Thyroid gland (tissue), 4 donors: ENCODE data around the gene ORAI1. TPM values are rescaled to one million over a fixed set of nuclear protein-coding genes. Genes with fewer than 3 reads are reported as not detected.
A peak's percentile ranks its signal among the peaks of the same experiment; 100 is the strongest.

Experiments
- DNase-seq, 2 donors: peaks; one replicate each; pipeline ENCODE4 v3.0.0-alpha.2; 2019
- H3K27ac ChIP-seq, 3 donors: fragments of 200-600 bp; sonication (generic); 1 replicate in 2 of 3; 2 replicates in 1 of 3; pipeline ENCODE4 v1.5.1; 2016 to 2019; ENCODE audit warnings: mild to moderate bottlenecking in 1 of 3, moderate library complexity in 1 of 3
- H3K27me3 ChIP-seq: fragments of 200-600 bp; sonication (generic); one replicate; pipeline ENCODE4 v1.5.1; 2019
- H3K36me3 ChIP-seq, 2 donors: fragments of 200-600 bp; sonication (generic); one replicate each; pipeline ENCODE4 v1.5.1; 2016 to 2019
- H3K4me1 ChIP-seq, 2 donors: fragments of 200-600 bp; sonication (generic); one replicate each; pipeline ENCODE4 v1.5.1; 2017 to 2019
- H3K4me3 ChIP-seq, 3 donors: fragments of 200-600 bp; sonication (generic); replicated peaks in 1 of 3; 1 replicate in 2 of 3; 2 replicates in 1 of 3; pipeline ENCODE4 v1.5.1; 2016; ENCODE audit warnings: mild to moderate bottlenecking in 1 of 3
- H3K9me3 ChIP-seq: fragments of 200-600 bp; sonication (generic); one replicate; pipeline ENCODE4 v1.5.1; 2017
- POLR2A ChIP-seq, 2 donors: fragments of 450-650 bp; IDR thresholded peaks; one replicate each; pipeline ENCODE4 v1.6.1; 2017; ENCODE audit warnings: antibody characterized with exemption in 2 of 2, mild to moderate bottlenecking in 2 of 2, moderate library complexity in 1 of 2
- WGBS, 2 donors: methylation state at CpG; one replicate each; pipeline ENCODE4 v1.1.5; 2017; 5-methylcytosine and 5-hydroxymethylcytosine counted together
- intact Hi-C: fragments of 100-400 bp; cut with DNase I; formaldehyde crosslinking; loops from one replicate; pipeline ENCODE4 v1.15.1; 2023
- total RNA-seq, 4 donors: library from RNA; depleted of rRNA; stranded (reverse); fragments of >200 nt; gene quantifications; one replicate each; pipeline ENCODE4 v1.2.3, GENCODE V29; 2016
- TF ChIP-seq, protein P1 (sequence below), 6 experiments: fragments of 200-600 bp in 3 of 6; fragments of 450-650 bp in 3 of 6; sonication (generic) in 3 of 6; IDR thresholded peaks; one replicate each; pipeline ENCODE4 v1.5.1; 2016 to 2019; ENCODE audit warnings: antibody characterized with exemption in 6 of 6, mild to moderate bottlenecking in 2 of 6, inconsistent platforms in 1 of 6, moderate library complexity in 1 of 6

The ORAI1 gene
- total RNA-seq = 10 to 100 TPM; 12.7 to 27.1 (median 17.0) TPM

GRCh38 chr12:121626087-121626852 lies at the start of gene ORAI1:
ORAI1 (plus strand) TSS chr12:121626530.
- intact Hi-C loops = loop anchor here (5.0 to 10.0 kb wide), 2 partner anchors 51 to 71 kb away; no protein-coding TSS in a partner anchor
- H3K4me3 ChIP-seq = peak within 1 kb of the TSS; percentile 26 to 74 (median 43)
- no peaks in the 10 kb centered on the region for H3K27me3 ChIP-seq
- WGBS, 2 donors = 3 to 6% methylated on average over 3 to 17 of the region's 92 CpGs
- DNase-seq = peak; percentile 99
- H3K9me3 ChIP-seq = no peaks in the 10 kb centered on the region
- TF ChIP-seq, protein P1, sequence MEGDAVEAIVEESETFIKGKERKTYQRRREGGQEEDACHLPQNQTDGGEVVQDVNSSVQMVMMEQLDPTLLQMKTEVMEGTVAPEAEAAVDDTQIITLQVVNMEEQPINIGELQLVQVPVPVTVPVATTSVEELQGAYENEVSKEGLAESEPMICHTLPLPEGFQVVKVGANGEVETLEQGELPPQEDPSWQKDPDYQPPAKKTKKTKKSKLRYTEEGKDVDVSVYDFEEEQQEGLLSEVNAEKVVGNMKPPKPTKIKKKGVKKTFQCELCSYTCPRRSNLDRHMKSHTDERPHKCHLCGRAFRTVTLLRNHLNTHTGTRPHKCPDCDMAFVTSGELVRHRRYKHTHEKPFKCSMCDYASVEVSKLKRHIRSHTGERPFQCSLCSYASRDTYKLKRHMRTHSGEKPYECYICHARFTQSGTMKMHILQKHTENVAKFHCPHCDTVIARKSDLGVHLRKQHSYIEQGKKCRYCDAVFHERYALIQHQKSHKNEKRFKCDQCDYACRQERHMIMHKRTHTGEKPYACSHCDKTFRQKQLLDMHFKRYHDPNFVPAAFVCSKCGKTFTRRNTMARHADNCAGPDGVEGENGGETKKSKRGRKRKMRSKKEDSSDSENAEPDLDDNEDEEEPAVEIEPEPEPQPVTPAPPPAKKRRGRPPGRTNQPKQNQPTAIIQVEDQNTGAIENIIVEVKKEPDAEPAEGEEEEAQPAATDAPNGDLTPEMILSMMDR (IDR thresholded peaks at IDR 0.05) = peak in 2 of 6 experiments; percentile 35 to 40
- peak; percentile 66 to 97 for TF ChIP-seq POLR2A (IDR thresholded peaks at IDR 0.05)
- no peaks in the 10 kb centered on the region for H3K36me3 ChIP-seq
- peak within 1 kb of the TSS; percentile 91 to 98 (median 92) for H3K27ac ChIP-seq
- H3K4me1 ChIP-seq = peaks cover 26 to 41% of the 10 kb centered on the region in 2 donors

DNA sequence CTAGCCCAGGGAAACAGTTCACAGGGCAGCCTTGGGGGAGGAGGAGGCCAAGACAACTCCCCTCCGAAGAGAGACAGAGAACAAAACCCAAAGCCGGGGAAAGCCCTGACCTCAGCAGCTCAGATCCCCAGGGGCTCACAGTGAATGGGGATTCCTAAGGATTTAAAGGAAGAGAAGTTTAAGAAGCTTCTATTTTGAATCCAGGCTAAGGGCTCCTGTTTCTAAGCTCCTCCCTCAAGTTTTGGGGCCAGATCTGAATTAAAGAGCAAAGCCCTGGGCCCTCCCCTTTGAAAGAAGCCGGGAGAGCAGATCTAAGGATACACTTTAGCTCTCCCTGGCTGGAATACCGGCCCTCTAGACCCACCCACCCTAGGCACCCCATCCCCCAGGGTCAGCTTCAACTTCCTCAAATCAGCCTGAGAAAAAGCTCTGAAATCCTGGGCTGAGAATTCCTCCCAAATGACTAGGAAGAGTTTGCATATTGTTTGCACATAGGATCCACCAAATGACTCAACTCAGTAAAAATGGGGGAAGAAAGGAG lies 49.4 kb upstream of the ORAI1 start:
- peaks cover 33 to 37% of the 10 kb centered on the region in 2 donors for H3K4me1 ChIP-seq
- peak; percentile 18 to 26 for DNase-seq
- H3K36me3 ChIP-seq = no peaks in the 10 kb centered on the region
- H3K27ac ChIP-seq = peak overlapping the region; percentile 18 to 88 (median 48)
- no peaks in the 10 kb centered on the region for H3K9me3 ChIP-seq
- H3K27me3 ChIP-seq = no peaks in the 10 kb centered on the region
- intact Hi-C loops = no loop called here
- no peak for TF ChIP-seq POLR2A (IDR thresholded peaks at IDR 0.05)
- TF ChIP-seq, protein P1 (IDR thresholded peaks at IDR 0.05) = no peak
- WGBS, 2 donors = 9 to 15% methylated on average over 4 of the region's 4 CpGs
- no peak overlapping the region for H3K4me3 ChIP-seq

- Histone ChIP-seq H3K9me3 (no peaks in the 10 kb centered on the region), H3K27ac (peak overlapping the region; percentile 48 to 90 (median 88)), H3K27me3 (no peaks in the 10 kb centered on the region), H3K36me3 (no peaks in the 10 kb centered on the region), H3K4me3 (peak overlapping the region in 1 of 3 donors; percentile 52), H3K4me1 (peaks cover 40 to 41% of the 10 kb centered on the region in 2 donors)
- WGBS, 2 donors = 62 to 76% methylated on average over 9 to 10 of the region's 10 CpGs
- DNase-seq = peak; percentile 41 to 47
- intact Hi-C loops = no loop called here
- TF ChIP-seq, protein P1 (IDR thresholded peaks at IDR 0.05) = no peak
- no peak for TF ChIP-seq POLR2A (IDR thresholded peaks at IDR 0.05)
Observed at GRCh38 chr12:121577443-121578180, 48.7 kb upstream of the ORAI1 start.

GRCh38 chr12:121578230-121579189 lies 47.8 kb upstream of the ORAI1 start:
- WGBS, 2 donors = 0 to 20% methylated on average over 6 to 29 of the region's 77 CpGs
- peak; percentile 28 to 37 for DNase-seq
- Histone ChIP-seq H3K4me3 (peak overlapping the region; percentile 11 to 52 (median 39)), H3K27me3 (no peaks in the 10 kb centered on the region), H3K4me1 (peaks cover 40 to 45% of the 10 kb centered on the region in 2 donors), H3K27ac (peak overlapping the region; percentile 48 to 90 (median 88)), H3K36me3 (no peaks in the 10 kb centered on the region), H3K9me3 (no peaks in the 10 kb centered on the region)
- intact Hi-C loops = no loop called here
- TF ChIP-seq POLR2A (IDR thresholded peaks at IDR 0.05) = no peak
- TF ChIP-seq, protein P1 (IDR thresholded peaks at IDR 0.05) = no peak
